Suprapubic skin (tissue), 4 donors: ENCODE data around the gene PRSS1. TPM values are rescaled to one million over a fixed set of nuclear protein-coding genes. Genes with fewer than 3 reads are reported as not detected.
"Not testable (repeated sequence)": the region's sequence is repeated elsewhere in the genome, so short reads cannot be mapped to it uniquely, and the experiment has no call there.

Experiments
- DNase-seq, 2 donors: peaks; one replicate each; pipeline ENCODE4 v3.0.0-alpha.2; 2019; ENCODE audit warnings: low spot score in 2 of 2
- H3K27ac ChIP-seq: fragments of 200-600 bp; sonication (generic); one replicate; pipeline ENCODE4 v1.5.1; 2019
- H3K27me3 ChIP-seq: fragments of 200-600 bp; sonication (generic); one replicate; pipeline ENCODE4 v1.5.1; 2019
- H3K36me3 ChIP-seq: fragments of 200-600 bp; sonication (generic); one replicate; pipeline ENCODE4 v1.5.1; 2019
- H3K4me1 ChIP-seq: fragments of 200-600 bp; sonication (generic); one replicate; pipeline ENCODE4 v1.5.1; 2019
- H3K4me3 ChIP-seq: fragments of 200-600 bp; sonication (generic); one replicate; pipeline ENCODE4 v1.5.1; 2019; ENCODE audit warnings: mild to moderate bottlenecking
- H3K9me3 ChIP-seq: fragments of 200-600 bp; sonication (generic); one replicate; pipeline ENCODE4 v1.5.1; 2019
- EP300 ChIP-seq: sonication (generic); formaldehyde crosslinking; IDR thresholded peaks from one replicate; pipeline ENCODE4 v1.6.1; 2017; ENCODE audit warnings: antibody characterized with exemption
- POLR2A ChIP-seq, 2 donors: fragments of 450-650 bp; IDR thresholded peaks; one replicate each; pipeline ENCODE4 v1.6.1; 2017; ENCODE audit warnings: antibody characterized with exemption in 2 of 2, mild to moderate bottlenecking in 2 of 2, moderate library complexity in 2 of 2
- POLR2AphosphoS5 ChIP-seq, 3 donors: sonication (generic); formaldehyde crosslinking; IDR thresholded peaks; one replicate each; pipeline ENCODE4 v1.6.1; 2017; ENCODE audit warnings: antibody characterized with exemption in 3 of 3
- WGBS: methylation state at CpG from one replicate; pipeline ENCODE4 v1.1.5; 2018; 5-methylcytosine and 5-hydroxymethylcytosine counted together
- total RNA-seq, 4 donors: library from RNA; depleted of rRNA; stranded (reverse); fragments of >200 nt; gene quantifications; one replicate each; pipeline ENCODE4 v1.1.0, GENCODE V29; 2016
- TF ChIP-seq, protein P1 (sequence below), 2 donors: fragments of 200-600 bp in 1 of 2; fragments of 450-650 bp in 1 of 2; sonication (generic) in 1 of 2; IDR thresholded peaks; one replicate each; pipeline ENCODE4 v1.5.1; 2016 to 2019; ENCODE audit warnings: antibody characterized with exemption in 2 of 2, mild to moderate bottlenecking in 1 of 2, moderate library complexity in 1 of 2

PRSS1 gene
- total RNA-seq, 4 donors from 2014 or later, result not detected

DNA sequence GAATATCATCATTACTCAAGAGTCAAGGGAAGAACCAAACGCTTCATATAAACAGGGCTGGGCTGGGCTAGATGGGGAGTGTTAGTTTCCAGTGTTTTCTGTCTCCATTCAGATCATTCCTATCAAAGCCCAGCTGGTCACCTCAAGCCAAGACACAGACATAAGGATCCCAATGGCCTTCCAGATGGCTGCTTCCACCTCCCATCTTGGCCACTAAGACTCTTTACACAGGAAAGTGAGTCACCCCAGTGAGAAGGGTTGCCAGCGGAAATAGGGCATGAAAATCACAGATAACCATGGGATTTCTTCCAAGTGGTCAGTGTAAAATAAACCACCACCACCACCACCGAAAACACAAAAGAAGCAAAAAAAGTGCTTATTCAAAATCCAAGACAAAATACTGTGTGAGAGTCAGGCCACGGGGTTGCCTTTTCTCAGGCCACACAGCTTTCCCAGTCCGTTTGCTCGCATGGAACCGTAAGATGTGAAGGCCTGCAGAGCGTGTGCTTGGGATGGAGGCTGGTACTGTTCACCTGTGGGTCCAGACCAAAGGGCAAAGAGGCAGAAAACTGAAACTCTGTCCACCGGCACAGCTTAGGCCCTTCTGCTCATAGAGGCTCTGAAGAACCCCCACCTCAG lies 27.1 kb downstream of the PRSS1 start:
- Histone ChIP-seq H3K4me1 (no peaks in the 10 kb centered on the region), H3K27me3 (peaks cover under 1% of the 10 kb centered on the region), H3K36me3 (no peaks in the 10 kb centered on the region), H3K4me3 (no peak overlapping the region), H3K27ac (no peak overlapping the region), H3K9me3 (no peaks in the 10 kb centered on the region)
- DNase-seq, result no peak
- WGBS, result 70% methylated on average over 9 of the region's 9 CpGs
- TF ChIP-seq POLR2A (IDR thresholded peaks at IDR 0.05) (no peak), POLR2AphosphoS5 (IDR thresholded peaks at IDR 0.05) (no peak), EP300 (no peak)
- TF ChIP-seq, protein P1, sequence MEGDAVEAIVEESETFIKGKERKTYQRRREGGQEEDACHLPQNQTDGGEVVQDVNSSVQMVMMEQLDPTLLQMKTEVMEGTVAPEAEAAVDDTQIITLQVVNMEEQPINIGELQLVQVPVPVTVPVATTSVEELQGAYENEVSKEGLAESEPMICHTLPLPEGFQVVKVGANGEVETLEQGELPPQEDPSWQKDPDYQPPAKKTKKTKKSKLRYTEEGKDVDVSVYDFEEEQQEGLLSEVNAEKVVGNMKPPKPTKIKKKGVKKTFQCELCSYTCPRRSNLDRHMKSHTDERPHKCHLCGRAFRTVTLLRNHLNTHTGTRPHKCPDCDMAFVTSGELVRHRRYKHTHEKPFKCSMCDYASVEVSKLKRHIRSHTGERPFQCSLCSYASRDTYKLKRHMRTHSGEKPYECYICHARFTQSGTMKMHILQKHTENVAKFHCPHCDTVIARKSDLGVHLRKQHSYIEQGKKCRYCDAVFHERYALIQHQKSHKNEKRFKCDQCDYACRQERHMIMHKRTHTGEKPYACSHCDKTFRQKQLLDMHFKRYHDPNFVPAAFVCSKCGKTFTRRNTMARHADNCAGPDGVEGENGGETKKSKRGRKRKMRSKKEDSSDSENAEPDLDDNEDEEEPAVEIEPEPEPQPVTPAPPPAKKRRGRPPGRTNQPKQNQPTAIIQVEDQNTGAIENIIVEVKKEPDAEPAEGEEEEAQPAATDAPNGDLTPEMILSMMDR (IDR thresholded peaks at IDR 0.05), result no peak

DNA sequence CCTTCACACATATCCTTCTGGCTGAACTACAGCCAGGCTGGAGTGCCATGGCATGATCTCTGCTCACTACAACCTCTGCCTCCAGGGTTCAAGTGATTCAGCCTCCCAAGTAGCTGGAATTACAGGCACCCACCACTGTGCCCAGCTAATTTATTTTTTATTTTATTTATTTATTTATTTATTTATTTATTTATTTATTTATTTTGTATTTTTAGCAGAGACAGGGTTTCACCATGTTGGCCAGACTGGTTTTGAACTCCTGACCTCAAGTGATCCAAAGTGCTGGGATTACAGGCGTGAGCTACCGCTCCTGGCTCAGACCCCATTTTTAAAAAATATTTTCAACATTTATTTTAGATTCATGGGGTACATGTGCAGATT lies 27.6 kb downstream of the PRSS1 start:
- not testable (repeated sequence) for H3K27me3 ChIP-seq, H3K4me1 ChIP-seq, H3K27ac ChIP-seq, H3K4me3 ChIP-seq, H3K9me3 ChIP-seq, DNase-seq, H3K36me3 ChIP-seq
- 96% methylated on average over 2 of the region's 2 CpGs for WGBS

DNA sequence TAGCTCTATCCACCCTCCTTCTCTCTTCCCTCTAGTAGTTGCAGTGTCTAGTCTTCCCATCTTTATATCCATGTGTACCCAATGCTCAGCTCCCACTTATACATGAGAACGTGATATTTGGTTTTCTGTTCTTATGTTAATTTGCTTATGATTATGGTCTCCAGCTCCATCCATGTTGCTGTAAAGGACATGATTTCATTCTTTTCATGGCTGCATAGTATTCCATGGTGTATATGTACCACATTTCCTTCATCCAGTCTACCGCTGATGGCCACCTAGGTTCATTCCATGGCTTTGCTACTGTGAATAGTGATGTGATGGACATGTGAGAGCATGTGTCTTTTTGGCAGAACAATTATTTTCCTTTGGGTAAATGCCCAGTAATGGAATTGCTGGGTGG lies 28.0 kb downstream of the PRSS1 start:
- DNase-seq, result no peak
- TF ChIP-seq, protein P1 (IDR thresholded peaks at IDR 0.05), result no peak
- no peak for TF ChIP-seq POLR2AphosphoS5 (IDR thresholded peaks at IDR 0.05)
- H3K27ac ChIP-seq, result no peak overlapping the region
- no peaks in the 10 kb centered on the region for H3K9me3 ChIP-seq
- 79% methylated on average over 2 of the region's 2 CpGs for WGBS
- H3K36me3 ChIP-seq, result no peaks in the 10 kb centered on the region
- H3K27me3 ChIP-seq, result no peaks in the 10 kb centered on the region
- no peak overlapping the region for H3K4me3 ChIP-seq
- H3K4me1 ChIP-seq, result no peaks in the 10 kb centered on the region

DNA sequence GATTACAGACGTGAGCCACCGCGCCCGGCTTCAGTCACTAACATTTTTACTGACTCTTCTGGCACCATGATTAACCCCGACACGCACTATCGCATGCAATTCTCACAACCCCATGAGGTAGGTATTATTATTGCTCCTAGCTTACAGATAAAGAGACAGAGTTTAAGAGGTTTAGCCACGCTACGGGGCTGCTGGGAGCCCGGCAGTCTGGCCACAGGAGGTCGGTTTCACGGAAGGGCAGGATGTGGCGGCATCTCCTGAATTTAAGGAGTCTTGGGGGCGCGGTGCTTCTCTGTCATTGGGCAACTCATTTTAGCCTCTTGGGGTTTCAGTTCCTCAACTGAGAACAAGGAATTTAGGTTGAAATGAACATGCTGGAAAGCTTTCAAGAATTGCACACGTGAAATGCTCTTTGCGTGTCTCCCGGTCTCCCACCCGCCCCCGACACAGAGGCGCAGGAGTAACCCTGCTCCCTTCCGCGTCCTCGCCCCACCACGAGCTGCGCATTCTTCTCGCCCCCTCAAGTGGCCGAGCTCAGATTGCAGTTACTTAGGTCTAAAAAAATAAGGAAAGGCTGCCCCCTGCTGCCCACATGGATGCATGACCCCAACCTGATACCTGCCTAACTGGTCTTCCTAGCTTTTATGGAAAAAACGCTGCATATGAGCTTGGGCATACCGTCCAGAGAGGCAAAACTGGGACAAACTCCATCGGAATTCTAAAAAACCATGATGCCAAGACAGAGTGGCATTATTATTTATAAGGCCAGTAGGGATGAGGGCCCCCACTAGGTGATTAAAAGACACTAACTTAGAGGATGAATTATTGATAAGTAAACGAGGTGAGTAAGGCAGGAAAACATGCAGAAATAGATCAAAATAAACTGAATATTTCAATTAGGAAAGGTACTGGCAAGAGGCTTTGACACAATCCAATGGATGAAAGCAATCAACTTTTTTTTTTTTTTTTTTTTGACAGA lies 33.9 kb downstream of the PRSS1 start:
- TF ChIP-seq, protein P1 (IDR thresholded peaks at IDR 0.05), result peak; percentile 83 to 95
- no peak for TF ChIP-seq POLR2AphosphoS5 (IDR thresholded peaks at IDR 0.05)
- Histone ChIP-seq H3K4me3 (peak overlapping the region; percentile 14), H3K9me3 (no peaks in the 10 kb centered on the region), H3K36me3 (no peaks in the 10 kb centered on the region), H3K27ac (no peak overlapping the region), H3K4me1 (peaks cover 3% of the 10 kb centered on the region), H3K27me3 (no peaks in the 10 kb centered on the region)
- peak; percentile 90 to 93 for DNase-seq
- 5% methylated on average over 32 of the region's 32 CpGs for WGBS

DNA sequence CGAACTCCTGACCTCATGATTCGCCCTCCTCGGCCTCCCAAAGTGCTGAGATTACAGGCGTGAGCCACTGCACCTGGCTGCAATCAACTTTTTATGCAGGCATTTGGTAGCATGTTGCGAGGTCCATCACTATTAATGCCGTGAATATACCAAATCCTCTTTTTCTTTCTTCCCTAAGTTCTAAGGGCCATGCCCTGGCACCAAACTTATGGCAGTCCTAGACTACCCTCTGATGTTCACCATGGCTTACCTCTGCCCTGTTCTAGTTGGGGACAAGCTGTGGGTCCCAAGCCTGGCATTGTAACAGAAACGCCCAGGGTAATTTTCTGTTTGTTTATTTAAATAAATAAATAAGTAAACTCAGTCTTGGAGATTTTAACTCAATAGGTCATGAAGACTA lies 34.8 kb downstream of the PRSS1 start:
- TF ChIP-seq POLR2A (IDR thresholded peaks at IDR 0.05) (no peak), POLR2AphosphoS5 (IDR thresholded peaks at IDR 0.05) (no peak), EP300 (no peak)
- TF ChIP-seq, protein P1 (IDR thresholded peaks at IDR 0.05), result no peak
- no peak overlapping the region for H3K27ac ChIP-seq
- 90% methylated on average over 7 of the region's 7 CpGs for WGBS
- no peaks in the 10 kb centered on the region for H3K27me3 ChIP-seq
- DNase-seq, result no peak
- H3K4me1 ChIP-seq, result peaks cover 3% of the 10 kb centered on the region
- H3K4me3 ChIP-seq, result no peak overlapping the region
- H3K36me3 ChIP-seq, result no peaks in the 10 kb centered on the region
- H3K9me3 ChIP-seq, result no peaks in the 10 kb centered on the region
